GM18858 (cell line): ENCODE measurements around the gene TCF19.
"Not testable (repeated sequence)": the region's sequence is repeated elsewhere in the genome, so short reads cannot be mapped to it uniquely, and the experiment has no call there.

Source experiments
- ATAC-seq: cut with Tn5 transposase; IDR thresholded peaks from one replicate; pipeline ENCODE4 v1.9.1; 2021; ENCODE audit not compliant: unreplicated experiment

The TCF19 gene

GRCh38 chr6:31158863-31159855, 770 bp downstream of the TCF19 start:
- no peak for ATAC-seq

GRCh38 chr6:31161216-31162126, 3.1 kb downstream of the TCF19 start:
- no peak for ATAC-seq

- ATAC-seq: no peak
Measured at GRCh38 chr6:31162463-31163165, 4.2 kb downstream of the TCF19 start.

- ATAC-seq: no peak
Measured at GRCh38 chr6:31163922-31164321, 5.5 kb downstream of the TCF19 start.

- not testable (repeated sequence) for ATAC-seq
Measured at GRCh38 chr6:31164475-31165063, 6.2 kb downstream of the TCF19 start.

- peak; percentile 68 for ATAC-seq
Measured at GRCh38 chr6:31165064-31165832, 6.9 kb downstream of the TCF19 start.

GRCh38 chr6:31165986-31166385, 7.6 kb downstream of the TCF19 start:
- no peak for ATAC-seq

- ATAC-seq: no peak
Measured at GRCh38 chr6:31168606-31169005, 10.2 kb downstream of the TCF19 start.

- ATAC-seq: no peak
Measured at GRCh38 chr6:31169123-31169857, 10.9 kb downstream of the TCF19 start.

GRCh38 chr6:31169858-31170599, 11.6 kb downstream of the TCF19 start:
- not testable (repeated sequence) for ATAC-seq

GRCh38 chr6:31170600-31170881, 12.2 kb downstream of the TCF19 start, which contains the start of gene POU5F1:
POU5F1 (minus strand) TSS chr6:31170682; CDS start chr6:31170620, 62 bp downstream.
- ATAC-seq: no peak

GRCh38 chr6:31170987-31171671, 12.7 kb downstream of the TCF19 start:
- no peak for ATAC-seq

- ATAC-seq: no peak
Measured at GRCh38 chr6:31171931-31172905, 13.8 kb downstream of the TCF19 start.

GRCh38 chr6:31172973-31173384, 14.6 kb downstream of the TCF19 start:
- ATAC-seq: no peak

GRCh38 chr6:31173406-31173805, 15.0 kb downstream of the TCF19 start:
- ATAC-seq: no peak

GRCh38 chr6:31174378-31174777, 16.0 kb downstream of the TCF19 start:
- ATAC-seq: no peak

GRCh38 chr6:31175971-31176370, 17.6 kb downstream of the TCF19 start:
- no peak for ATAC-seq
